Activated CD8-positive, alpha-beta memory T cell treated with anti-CD3 and anti-CD28 coated beads for 1 hour (primary cell): ENCODE results near the gene RABEP2.

Experiments used
- DNase-seq, 2 donors: peaks; one replicate each; pipeline ENCODE4 v3.0.0-alpha.2; 2020; ENCODE audit warnings: low read depth in 1 of 2; ENCODE audit errors: extremely low read depth in 1 of 2

Gene RABEP2

DNA sequence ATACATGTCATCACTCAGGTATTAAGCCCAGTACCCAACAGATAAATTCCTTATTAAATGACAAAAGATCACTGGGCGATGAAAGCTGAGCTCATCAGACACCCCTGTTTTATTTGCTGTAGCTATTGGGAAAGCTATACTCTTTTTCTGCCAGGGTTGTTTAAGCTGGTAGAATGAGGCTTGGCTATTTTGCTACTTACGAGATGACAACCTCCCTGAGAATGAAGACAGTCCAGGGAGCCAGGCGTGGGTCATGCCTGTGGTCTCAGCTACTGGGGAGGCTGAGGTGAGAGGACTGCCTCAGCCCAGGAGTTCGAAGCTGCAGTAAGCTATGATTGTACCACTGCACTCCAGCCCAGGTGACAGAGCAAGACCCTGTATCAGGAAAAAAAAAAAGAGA is 65.7 kb downstream of the RABEP2 start:
- no peak for DNase-seq

- DNase-seq = no peak
Observed at GRCh38 chr16:28858421-28858820, 66.6 kb downstream of the RABEP2 start.
